GM19193 (cell line): ENCODE results near the gene EFCAB8.

ENCODE experiments used
- POLR2A ChIP-seq: IDR thresholded peaks from 4 replicates; pipeline ENCODE4 v1.6.1; 2011; ENCODE audit not compliant: insufficient read depth, insufficient read length; ENCODE audit errors: extremely low read depth

EFCAB8 gene

DNA sequence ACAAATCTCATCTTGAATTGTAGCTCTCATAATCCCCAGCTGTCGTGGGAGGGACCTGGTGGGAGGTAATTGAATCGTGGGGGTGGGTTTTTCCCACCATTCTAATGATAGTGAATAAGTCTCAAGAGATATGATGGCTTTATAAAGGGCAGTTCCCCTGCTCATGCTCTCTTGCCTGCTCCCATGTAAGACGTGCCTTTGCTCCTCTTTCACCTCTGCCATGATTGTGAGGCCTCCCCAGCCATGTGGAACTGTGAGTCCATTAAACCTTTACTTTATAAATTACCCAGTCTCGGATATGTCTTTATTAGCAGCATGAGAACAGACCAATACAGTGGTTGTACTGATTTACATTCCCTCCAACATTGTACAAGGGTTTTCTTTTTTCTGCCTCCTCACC is 75.9 kb downstream of the EFCAB8 start:
- no peak for TF ChIP-seq POLR2A

DNA sequence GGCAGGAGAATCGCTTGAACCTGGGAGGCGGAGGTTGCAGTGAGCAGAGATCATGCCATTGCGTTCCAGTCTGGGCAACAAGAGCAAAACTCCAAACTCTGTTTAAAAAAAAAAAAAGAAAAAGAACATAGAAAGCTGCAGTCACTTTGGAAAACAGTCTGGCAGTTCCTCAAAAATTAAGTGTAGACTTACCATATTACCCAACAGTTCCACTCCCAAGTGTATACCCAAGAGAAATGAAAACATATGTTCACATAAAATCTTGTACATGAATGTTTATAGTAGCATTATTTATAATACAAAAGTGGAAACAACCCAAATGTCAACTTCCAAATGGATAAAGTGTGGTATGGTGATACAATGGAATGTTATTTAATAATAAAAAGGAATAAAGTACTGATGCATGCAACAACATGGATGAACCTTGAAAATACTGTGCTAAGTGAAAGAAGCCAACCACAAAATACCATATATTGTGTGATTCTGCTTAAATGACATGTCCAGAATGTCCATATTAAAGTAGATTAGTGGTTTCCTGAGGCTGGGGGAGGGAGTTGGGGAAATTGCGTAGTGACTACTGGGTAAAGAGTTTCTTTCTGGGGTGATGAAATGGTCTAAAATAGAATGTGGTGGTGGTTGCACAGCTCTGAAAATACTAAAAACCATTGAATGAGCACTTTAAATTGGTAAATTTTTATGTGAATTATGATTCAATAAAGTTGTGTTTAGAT is 82.6 kb downstream of the EFCAB8 start:
- TF ChIP-seq POLR2A: no peak

DNA sequence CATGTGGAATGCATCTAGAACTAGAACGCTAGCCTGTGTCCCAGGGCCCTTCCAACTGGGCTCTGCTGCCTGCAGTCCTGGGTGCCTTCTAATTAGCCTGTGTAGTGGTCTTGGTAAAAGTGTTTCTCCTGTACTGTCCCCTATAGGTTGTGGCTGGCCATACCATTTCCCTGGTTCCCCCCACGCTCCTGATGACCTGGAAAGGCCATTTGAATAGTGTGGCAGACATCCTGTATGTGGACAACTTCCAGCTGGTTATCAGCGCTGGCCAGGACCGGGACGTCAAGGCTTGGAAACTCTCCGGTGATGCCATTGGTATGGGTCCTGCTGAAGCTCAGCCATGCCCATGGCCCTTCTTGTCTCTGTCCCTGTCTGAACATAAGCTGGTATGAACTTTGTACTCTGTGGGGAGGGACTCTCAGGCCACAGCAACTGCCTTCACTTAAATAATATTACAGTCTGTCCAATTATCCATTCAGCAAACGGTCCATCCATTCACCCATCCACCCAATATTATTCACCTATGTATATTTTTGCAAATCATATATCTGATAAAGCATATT is 84.8 kb downstream of the EFCAB8 start:
- TF ChIP-seq POLR2A: no peak

DNA sequence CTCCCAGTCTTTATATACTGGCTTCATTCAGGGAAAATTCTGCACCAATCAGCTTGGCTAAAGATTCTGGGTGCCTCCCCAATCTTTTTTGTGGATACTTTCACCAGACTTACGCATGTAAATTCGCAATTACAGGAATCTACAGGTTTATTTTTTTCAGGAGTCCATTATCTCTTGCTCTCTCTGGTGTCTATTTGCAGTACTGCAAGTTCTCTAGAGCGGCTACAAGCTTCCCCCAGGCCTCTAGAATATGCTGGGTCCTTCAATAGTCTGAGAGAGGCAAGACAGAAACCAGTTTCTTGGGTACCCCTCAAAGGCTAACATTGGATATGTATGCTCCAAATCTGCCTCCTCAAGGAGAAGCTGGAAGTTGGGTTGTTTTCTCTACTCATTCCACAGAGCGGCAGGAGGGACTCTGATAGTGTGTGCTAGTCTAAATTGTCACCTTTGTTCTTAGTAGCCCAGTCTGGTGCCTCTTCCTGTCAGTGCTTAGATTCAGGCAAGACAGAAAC is 87.0 kb downstream of the EFCAB8 start:
- TF ChIP-seq POLR2A: no peak

DNA sequence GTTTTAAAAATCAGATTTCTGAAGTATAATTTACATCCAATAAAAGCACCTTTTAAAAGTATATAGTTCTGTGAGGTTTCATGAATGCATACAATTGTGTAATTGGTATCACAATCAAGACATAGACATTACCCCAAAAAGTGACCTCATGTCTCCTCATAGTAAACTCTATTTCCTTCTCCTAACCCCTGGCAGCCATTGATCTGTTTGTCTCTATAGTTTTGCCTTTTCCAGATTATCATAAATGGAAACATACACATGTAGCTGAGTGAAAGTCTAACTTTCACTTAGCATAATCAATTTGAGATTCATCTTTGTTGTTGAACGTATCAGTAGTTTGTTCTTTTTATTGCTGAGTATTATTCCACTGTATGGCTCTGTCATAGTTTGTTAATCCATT is 87.9 kb downstream of the EFCAB8 start:
- TF ChIP-seq POLR2A: no peak

DNA sequence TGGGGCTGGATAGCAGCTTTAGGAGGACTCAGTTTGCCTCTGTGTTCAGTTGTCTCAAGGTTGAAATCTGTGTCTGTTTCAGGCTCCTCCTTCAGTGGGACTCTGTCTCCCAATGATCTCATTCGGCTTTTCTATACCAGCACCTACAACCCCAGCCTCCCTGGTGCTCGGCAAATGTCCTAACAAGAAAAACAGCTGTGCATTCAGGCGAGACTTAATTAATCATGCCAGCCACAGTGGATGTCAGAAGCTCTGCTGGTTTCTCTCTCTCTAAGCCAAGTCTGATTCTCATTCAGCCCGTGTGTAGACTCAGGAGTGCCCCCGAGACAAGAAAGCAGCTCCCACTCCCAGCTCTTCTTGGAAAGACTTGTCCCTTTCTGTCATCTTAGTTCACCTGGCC is 98.7 kb downstream of the EFCAB8 start:
- no peak for TF ChIP-seq POLR2A

DNA sequence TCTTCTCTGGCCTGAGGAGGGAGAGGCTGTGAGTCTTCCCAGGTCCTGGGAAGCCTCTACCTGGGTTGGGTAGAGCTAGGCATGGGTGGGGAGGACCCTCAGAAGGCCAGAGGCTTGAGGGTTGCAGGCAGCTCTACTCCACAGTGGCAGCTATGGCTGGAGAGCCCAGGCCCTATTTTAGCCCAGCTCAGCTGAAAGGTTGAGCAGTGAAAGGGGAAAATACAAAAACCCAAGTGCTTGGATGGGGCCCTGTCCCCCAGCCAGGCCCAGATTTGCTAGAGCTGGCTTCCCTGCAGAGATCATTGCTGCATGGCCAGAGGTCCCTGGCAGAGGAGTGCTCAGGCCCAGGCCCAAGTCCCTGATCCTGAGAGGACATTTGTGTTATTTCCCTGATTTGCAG is 99.9 kb downstream of the EFCAB8 start:
- no peak for TF ChIP-seq POLR2A

DNA sequence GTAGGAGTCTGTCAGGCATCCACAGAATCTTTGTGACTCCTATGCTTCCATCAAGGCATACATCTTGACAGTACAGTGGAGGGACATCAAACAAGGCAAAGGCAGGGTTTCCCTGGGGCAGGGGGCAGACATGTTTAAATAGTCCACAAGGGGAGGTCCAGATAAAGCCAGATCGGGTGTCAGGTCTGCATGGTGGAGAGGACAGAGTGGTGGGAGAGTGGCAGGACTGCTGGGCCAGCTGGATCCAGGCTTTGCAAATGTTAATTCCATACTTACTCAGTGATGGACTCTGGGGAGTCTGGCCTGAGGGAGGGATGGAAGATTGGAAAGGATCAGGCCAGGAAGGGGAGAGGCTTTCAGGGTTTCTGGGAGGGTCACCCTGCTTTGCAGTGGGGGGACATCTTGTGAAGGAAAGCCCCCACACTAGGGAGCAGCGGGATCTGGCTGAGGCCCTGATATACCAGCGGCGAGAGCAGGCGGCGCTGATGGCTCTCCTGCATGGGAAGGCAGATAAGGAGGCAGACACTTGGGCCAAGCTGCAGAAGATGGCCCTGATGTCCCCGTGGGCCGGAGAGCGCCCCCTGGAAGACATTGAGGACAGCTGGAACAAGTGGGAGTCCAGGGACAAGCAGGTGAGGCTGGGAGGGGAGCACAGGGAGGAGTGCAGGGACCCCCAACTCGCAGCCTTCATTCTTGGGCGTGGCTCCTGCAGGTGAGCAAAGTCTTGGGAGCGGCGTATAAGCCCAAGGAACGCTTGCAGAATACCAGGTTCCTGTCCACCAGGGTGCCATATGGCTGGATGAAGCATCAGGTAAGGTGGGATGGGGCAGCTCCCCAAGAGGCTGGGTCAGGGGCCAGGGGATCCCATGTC is 100.9 kb downstream of the EFCAB8 start:
- no peak for TF ChIP-seq POLR2A

DNA sequence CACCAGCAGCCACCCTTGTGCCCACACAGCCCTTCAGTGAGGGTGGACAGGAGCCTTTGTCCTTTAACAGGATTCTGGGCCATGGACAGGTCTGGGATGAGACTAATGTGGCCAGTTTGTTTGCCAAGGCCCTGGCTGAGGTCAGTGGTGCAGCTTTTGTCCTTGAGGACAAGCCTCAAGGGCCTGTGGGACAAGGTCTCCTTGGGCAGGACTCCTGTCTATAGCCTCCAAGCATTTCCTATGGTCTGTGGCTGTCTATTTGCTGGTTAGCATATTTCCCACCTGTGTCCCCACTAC is 101.4 kb downstream of the EFCAB8 start:
- no peak for TF ChIP-seq POLR2A

DNA sequence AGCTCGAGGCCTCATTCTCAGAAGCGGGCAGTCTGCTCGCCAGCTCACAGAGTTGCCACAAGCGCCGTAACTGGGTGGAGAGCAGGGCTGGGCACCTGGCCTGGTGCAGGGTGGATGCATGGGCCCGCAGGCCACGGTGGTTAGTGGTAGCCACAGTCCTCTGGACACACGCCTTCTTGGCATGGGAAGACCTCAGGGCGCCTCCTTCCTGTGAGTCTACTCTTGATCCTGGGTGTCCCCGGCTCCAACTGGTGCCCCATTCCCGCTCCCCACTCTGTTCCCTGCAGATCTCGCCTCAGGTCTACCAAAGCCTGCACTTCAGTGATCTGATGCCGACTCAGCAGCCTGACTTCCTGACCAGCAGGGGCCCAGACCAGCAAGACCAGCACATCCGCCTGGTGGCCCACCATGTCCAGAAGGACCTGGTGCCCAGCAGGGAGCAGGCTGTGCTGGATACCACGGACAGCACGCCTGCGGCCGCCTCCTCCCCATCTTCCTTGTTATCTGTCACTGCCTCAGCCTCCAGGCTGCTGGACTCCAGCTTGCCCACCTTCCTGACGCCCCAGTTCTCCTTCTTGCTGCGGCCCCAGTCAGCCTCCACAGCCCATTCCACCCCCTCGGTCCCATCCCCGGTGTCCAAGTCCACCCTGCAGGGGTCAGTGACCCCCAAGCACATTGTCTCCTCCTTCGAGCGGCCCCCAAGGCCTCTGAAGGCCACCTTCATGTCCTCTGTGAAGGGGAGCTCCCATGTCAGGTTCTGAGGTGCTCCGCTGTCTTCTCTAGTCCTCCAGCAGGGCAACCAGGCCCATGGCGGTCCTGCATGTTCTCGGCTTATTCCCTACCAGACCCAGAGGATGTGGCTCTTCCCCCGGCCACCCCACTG is 102.4 kb downstream of the EFCAB8 start:
- no peak for TF ChIP-seq POLR2A

DNA sequence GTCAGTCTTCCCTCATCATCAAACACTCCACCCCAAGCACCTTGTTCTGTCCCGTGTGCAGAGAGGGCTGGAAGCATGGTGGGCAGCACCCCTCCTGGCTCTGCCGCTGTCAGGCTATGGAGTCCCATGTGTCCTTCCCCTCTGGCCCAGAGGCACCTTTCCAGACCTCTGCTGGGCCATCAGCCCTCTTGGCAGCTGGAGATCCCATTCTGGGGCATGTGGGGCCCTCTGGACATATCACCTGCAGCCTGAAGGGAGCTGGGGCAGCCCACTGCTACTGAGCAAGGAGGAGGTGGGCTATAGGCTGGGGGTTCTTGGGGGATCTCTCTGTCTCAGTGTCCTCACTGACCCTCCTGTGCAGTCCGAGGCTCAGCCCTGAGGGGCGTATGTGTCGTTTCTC is 103.3 kb downstream of the EFCAB8 start:
- no peak for TF ChIP-seq POLR2A

DNA sequence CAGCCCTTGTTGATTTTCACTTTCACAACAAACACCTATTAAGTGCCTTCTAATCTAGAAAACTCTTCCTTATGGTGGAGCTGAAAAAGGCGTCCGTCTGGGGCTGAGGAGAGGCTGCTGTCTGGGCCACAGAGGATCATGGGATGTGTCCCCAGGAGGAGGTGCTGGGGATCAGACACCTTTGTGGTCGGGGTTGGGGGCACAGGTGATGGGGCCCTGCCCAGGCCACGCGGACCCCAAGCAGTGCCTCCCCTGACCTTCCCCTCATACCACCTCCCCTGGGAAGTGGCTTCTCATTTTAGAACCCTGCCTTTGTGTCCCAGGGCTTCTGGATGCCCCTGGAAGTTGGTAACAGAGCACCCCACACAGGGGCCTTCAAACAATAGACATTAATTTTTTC is 104.5 kb downstream of the EFCAB8 start:
- TF ChIP-seq POLR2A: no peak

DNA sequence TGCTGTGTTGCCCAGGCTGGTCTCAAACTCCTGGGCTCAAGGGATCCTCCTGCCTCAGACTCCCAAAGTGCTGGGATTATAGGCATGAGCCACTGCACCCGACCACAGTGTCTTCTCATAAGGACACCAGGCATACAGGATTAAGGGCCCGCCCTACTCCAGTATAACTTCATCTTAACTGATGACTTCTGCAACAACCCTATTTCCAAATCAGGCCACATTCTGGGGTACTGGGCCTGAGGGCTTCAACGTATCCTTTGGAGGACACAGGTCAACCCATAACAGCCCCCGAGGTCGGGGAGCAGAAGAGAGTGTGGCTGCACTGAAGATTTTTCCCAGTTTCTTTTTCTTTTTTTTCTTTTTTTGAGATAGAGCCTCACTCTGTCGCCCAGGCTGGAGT is 105.9 kb downstream of the EFCAB8 start:
- no peak for TF ChIP-seq POLR2A

DNA sequence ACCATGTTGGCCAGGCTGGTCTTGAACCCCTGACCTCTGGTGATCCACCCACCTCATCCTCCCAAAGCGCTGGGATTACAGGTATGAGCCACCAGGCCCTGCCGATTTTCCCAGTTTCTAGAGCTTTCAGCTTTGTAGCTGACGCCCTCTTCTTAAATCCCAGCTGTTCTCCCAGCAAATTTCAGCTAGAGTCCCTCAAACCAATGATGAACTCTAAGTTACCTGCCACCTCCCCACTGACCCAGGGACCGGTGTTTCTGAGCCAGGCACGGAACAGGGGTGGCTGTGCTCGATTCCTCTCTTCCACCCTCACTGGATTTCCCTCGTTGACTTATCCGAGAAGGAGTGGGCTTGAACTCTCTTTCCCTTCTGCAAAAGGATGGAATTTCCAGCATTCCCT is 106.4 kb downstream of the EFCAB8 start:
- no peak for TF ChIP-seq POLR2A
